Left lung (tissue), 10 donors: Measurements from ENCODE around the gene DSP. TPM values are rescaled to one million over a fixed set of nuclear protein-coding genes. Genes with fewer than 3 reads are reported as not detected.

Source experiments
- ATAC-seq: fragments of 200-7000 bp; cut with Tn5 transposase; one replicate; pipeline ENCODE4 v1.9.1; 2020; ENCODE audit warnings: moderate library complexity
- DNase-seq, 4 donors: peaks; one replicate each; pipeline ENCODE4 v3.0.0-alpha.2; 2013 to 2020
- H3K27ac ChIP-seq, 2 donors: fragments of 200-600 bp; sonication (generic) in 1 of 2; one replicate each; pipeline versions ENCODE4 v1.5.0 to v1.8.0; 2020 to 2021
- H3K27me3 ChIP-seq, 2 donors: fragments of 200-600 bp; sonication (generic) in 1 of 2; one replicate each; pipeline versions ENCODE4 v1.5.0 to v1.8.0; 2020 to 2021
- H3K36me3 ChIP-seq, 2 donors: fragments of 200-600 bp; sonication (generic) in 1 of 2; one replicate each; pipeline versions ENCODE4 v1.5.0 to v1.8.0; 2020 to 2021
- H3K4me1 ChIP-seq, 2 donors: fragments of 200-600 bp; one replicate each; pipeline ENCODE4 v1.8.0; 2021
- H3K4me3 ChIP-seq, 2 donors: fragments of 200-600 bp; sonication (generic) in 1 of 2; one replicate each; pipeline versions ENCODE4 v1.5.0 to v1.8.0; 2020 to 2021; ENCODE audit warnings: mild to moderate bottlenecking in 1 of 2
- H3K9me3 ChIP-seq, 2 donors: fragments of 200-600 bp; sonication (generic) in 1 of 2; one replicate each; pipeline versions ENCODE4 v1.5.0 to v1.8.0; 2020 to 2021
- intact Hi-C, 2 donors: fragments of 100-400 bp; cut with DNase I; formaldehyde crosslinking; loops; one replicate each; pipeline versions ENCODE4 v1.11.2 to v1.14.2; 2022
- polyA plus RNA-seq, 6 donors: library from polyadenylated mRNA; unstranded; fragments of 120-200 nt; gene quantifications; one replicate each; pipeline ENCODE4 v1.2.1, GENCODE V29; 2013; ENCODE audit not compliant: insufficient read length in 6 of 6
- total RNA-seq, 2 donors: library from RNA; stranded (reverse); fragmentation: NEBNext Ultra II Directional; extraction: Animal tissue kit (Norgen Biotek cat#: 25700); gene quantifications; one replicate each; pipeline ENCODE4 v1.2.1, GENCODE V29; 2021
- TF ChIP-seq, protein P1 (sequence below), 2 donors: fragments of 200-600 bp; sonication (generic) in 1 of 2; IDR thresholded peaks; one replicate each; pipeline versions ENCODE4 v1.5.0 to v1.8.0; 2021; ENCODE audit warnings: antibody characterized with exemption in 2 of 2
- donor health status: DM: no; HTN: yes; CAD: no.
- donor health status: DM: no; HTN: no; CAD: no.

DSP gene
- total and polyA plus RNA-seq, 8 donors: 15.1 to 75.5 (median 62.0) TPM

DNA sequence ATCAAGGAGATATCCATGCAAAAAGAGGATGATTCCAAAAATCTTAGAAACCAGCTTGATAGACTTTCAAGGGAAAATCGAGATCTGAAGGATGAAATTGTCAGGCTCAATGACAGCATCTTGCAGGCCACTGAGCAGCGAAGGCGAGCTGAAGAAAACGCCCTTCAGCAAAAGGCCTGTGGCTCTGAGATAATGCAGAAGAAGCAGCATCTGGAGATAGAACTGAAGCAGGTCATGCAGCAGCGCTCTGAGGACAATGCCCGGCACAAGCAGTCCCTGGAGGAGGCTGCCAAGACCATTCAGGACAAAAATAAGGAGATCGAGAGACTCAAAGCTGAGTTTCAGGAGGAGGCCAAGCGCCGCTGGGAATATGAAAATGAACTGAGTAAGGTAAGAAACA lies 38.4 kb downstream of the DSP start:
- no peaks in the 10 kb centered on the region for H3K27me3 ChIP-seq
- intact Hi-C loops: no loop called here
- ATAC-seq (no peak), DNase-seq (no peak)
- no peaks in the 10 kb centered on the region for H3K4me1 ChIP-seq
- no peak overlapping the region for H3K4me3 ChIP-seq
- no peak overlapping the region for H3K27ac ChIP-seq
- H3K36me3 ChIP-seq: peaks cover 0 to 3% of the 10 kb centered on the region in 2 donors
- no peaks in the 10 kb centered on the region for H3K9me3 ChIP-seq
- TF ChIP-seq, protein P1, sequence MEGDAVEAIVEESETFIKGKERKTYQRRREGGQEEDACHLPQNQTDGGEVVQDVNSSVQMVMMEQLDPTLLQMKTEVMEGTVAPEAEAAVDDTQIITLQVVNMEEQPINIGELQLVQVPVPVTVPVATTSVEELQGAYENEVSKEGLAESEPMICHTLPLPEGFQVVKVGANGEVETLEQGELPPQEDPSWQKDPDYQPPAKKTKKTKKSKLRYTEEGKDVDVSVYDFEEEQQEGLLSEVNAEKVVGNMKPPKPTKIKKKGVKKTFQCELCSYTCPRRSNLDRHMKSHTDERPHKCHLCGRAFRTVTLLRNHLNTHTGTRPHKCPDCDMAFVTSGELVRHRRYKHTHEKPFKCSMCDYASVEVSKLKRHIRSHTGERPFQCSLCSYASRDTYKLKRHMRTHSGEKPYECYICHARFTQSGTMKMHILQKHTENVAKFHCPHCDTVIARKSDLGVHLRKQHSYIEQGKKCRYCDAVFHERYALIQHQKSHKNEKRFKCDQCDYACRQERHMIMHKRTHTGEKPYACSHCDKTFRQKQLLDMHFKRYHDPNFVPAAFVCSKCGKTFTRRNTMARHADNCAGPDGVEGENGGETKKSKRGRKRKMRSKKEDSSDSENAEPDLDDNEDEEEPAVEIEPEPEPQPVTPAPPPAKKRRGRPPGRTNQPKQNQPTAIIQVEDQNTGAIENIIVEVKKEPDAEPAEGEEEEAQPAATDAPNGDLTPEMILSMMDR (IDR thresholded peaks at IDR 0.05): no peak

DNA sequence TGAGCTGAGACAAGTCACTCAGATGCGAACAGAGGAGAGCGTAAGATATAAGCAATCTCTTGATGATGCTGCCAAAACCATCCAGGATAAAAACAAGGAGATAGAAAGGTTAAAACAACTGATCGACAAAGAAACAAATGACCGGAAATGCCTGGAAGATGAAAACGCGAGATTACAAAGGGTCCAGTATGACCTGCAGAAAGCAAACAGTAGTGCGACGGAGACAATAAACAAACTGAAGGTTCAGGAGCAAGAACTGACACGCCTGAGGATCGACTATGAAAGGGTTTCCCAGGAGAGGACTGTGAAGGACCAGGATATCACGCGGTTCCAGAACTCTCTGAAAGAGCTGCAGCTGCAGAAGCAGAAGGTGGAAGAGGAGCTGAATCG lies 39.1 kb downstream of the DSP start:
- Histone ChIP-seq H3K4me3 (no peak overlapping the region), H3K4me1 (no peaks in the 10 kb centered on the region), H3K27ac (no peak overlapping the region), H3K36me3 (peaks cover 0 to 3% of the 10 kb centered on the region in 2 donors), H3K27me3 (no peaks in the 10 kb centered on the region), H3K9me3 (no peaks in the 10 kb centered on the region)
- DNase-seq (no peak), ATAC-seq (no peak)
- intact Hi-C loops: no loop called here
- TF ChIP-seq, protein P1 (IDR thresholded peaks at IDR 0.05): no peak

DNA sequence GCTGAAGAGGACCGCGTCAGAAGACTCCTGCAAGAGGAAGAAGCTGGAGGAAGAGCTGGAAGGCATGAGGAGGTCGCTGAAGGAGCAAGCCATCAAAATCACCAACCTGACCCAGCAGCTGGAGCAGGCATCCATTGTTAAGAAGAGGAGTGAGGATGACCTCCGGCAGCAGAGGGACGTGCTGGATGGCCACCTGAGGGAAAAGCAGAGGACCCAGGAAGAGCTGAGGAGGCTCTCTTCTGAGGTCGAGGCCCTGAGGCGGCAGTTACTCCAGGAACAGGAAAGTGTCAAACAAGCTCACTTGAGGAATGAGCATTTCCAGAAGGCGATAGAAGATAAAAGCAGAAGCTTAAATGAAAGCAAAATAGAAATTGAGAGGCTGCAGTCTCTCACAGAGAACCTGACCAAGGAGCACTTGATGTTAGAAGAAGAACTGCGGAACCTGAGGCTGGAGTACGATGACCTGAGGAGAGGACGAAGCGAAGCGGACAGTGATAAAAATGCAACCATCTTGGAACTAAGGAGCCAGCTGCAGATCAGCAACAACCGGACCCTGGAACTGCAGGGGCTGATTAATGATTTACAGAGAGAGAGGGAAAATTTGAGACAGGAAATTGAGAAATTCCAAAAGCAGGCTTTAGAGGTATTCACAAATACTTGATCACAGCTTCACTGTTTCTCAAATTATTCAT lies 39.6 kb downstream of the DSP start:
- Histone ChIP-seq H3K9me3 (no peaks in the 10 kb centered on the region), H3K27ac (no peak overlapping the region), H3K36me3 (peaks cover 0 to 3% of the 10 kb centered on the region in 2 donors), H3K4me1 (no peaks in the 10 kb centered on the region), H3K27me3 (no peaks in the 10 kb centered on the region), H3K4me3 (no peak overlapping the region)
- TF ChIP-seq, protein P1 (IDR thresholded peaks at IDR 0.05): no peak
- intact Hi-C loops: no loop called here
- ATAC-seq (no peak), DNase-seq (no peak)

DNA sequence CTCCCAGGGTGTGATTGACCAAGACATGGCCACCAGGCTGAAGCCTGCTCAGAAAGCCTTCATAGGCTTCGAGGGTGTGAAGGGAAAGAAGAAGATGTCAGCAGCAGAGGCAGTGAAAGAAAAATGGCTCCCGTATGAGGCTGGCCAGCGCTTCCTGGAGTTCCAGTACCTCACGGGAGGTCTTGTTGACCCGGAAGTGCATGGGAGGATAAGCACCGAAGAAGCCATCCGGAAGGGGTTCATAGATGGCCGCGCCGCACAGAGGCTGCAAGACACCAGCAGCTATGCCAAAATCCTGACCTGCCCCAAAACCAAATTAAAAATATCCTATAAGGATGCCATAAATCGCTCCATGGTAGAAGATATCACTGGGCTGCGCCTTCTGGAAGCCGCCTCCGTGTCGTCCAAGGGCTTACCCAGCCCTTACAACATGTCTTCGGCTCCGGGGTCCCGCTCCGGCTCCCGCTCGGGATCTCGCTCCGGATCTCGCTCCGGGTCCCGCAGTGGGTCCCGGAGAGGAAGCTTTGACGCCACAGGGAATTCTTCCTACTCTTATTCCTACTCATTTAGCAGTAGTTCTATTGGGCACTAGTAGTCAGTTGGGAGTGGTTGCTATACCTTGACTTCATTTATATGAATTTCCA lies 43.9 kb downstream of the DSP start:
- no peaks in the 10 kb centered on the region for H3K9me3 ChIP-seq
- DNase-seq: no peak
- H3K27ac ChIP-seq: no peak overlapping the region
- intact Hi-C loops: no loop called here
- no peak overlapping the region for H3K4me3 ChIP-seq
- peaks cover 0 to 6% of the 10 kb centered on the region in 2 donors for H3K4me1 ChIP-seq
- no peaks in the 10 kb centered on the region for H3K36me3 ChIP-seq
- TF ChIP-seq, protein P1 (IDR thresholded peaks at IDR 0.05): no peak
- no peak for ATAC-seq
- no peaks in the 10 kb centered on the region for H3K27me3 ChIP-seq

DNA sequence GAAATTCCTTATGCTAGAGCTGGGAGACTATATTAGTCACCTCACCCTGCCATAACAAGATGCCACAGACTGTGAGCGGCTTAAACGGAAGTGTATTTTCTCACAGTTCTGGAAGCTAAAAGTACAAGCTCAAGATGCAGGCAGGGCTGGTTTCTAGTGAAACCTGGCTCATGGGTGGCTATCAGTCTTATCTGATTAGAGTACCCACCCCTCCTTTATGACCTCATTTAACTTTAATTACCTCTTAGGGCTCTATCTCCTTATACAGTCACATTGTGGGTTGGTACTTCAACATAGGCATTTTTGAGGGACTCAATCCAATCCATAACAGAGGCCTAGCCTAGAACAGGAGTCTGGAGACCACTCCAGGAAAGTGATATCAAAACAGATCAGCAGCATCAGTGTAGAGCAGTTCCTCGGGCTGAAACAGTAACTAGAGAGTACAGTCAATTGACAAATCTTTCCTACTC lies 46.2 kb downstream of the DSP start:
- intact Hi-C loops: no loop called here
- H3K4me3 ChIP-seq: no peak overlapping the region
- DNase-seq (no peak), ATAC-seq (no peak)
- H3K9me3 ChIP-seq: no peaks in the 10 kb centered on the region
- peaks cover 8 to 25% of the 10 kb centered on the region in 2 donors for H3K4me1 ChIP-seq
- no peak overlapping the region for H3K27ac ChIP-seq
- no peaks in the 10 kb centered on the region for H3K36me3 ChIP-seq
- TF ChIP-seq, protein P1 (IDR thresholded peaks at IDR 0.05): no peak
- no peaks in the 10 kb centered on the region for H3K27me3 ChIP-seq
